HG02943 (cell line): ENCODE results near the gene ARMC7.

Experiments
- ATAC-seq: cut with Tn5 transposase; IDR thresholded peaks from one replicate; pipeline ENCODE4 v1.9.1; 2021; ENCODE audit warnings: mild to moderate bottlenecking, low read depth, moderate library complexity; ENCODE audit not compliant: unreplicated experiment

Gene ARMC7

GRCh38 chr17:75098861-75099260 is 10.9 kb upstream of the ARMC7 start:
- ATAC-seq, result no peak

GRCh38 chr17:75099881-75100595 is 9.7 kb upstream of the ARMC7 start:
- ATAC-seq, result no peak

GRCh38 chr17:75102385-75102821 is 7.4 kb upstream of the ARMC7 start:
- ATAC-seq, result no peak

GRCh38 chr17:75103601-75104554 is 5.9 kb upstream of the ARMC7 start:
- ATAC-seq, result no peak

GRCh38 chr17:75105126-75106080 is 4.4 kb upstream of the ARMC7 start:
- no peak for ATAC-seq

GRCh38 chr17:75108193-75108592 is 1.6 kb upstream of the ARMC7 start:
- no peak for ATAC-seq

- ATAC-seq, result no peak
Observed at GRCh38 chr17:75109046-75109406, 743 bp upstream of the ARMC7 start.

- ATAC-seq, result no peak
Observed at GRCh38 chr17:75110234-75110937, 617 bp downstream of the ARMC7 start.

- ATAC-seq, result no peak
Observed at GRCh38 chr17:75111777-75112335, 2.1 kb downstream of the ARMC7 start.

GRCh38 chr17:75113798-75114551 is 4.2 kb downstream of the ARMC7 start:
- ATAC-seq, result no peak

GRCh38 chr17:75114552-75115314 is 5.0 kb downstream of the ARMC7 start:
- no peak for ATAC-seq

GRCh38 chr17:75115555-75115954 is 5.8 kb downstream of the ARMC7 start:
- ATAC-seq, result no peak

GRCh38 chr17:75116737-75117136 is 7.0 kb downstream of the ARMC7 start:
- no peak for ATAC-seq

- ATAC-seq, result no peak
Observed at GRCh38 chr17:75118307-75118706, 8.5 kb downstream of the ARMC7 start.

GRCh38 chr17:75124041-75124818 is 14.5 kb downstream of the ARMC7 start:
- no peak for ATAC-seq

GRCh38 chr17:75124819-75125162 is 15.0 kb downstream of the ARMC7 start:
- no peak for ATAC-seq

GRCh38 chr17:75125984-75126383 is 16.2 kb downstream of the ARMC7 start:
- no peak for ATAC-seq

- no peak for ATAC-seq
Observed at GRCh38 chr17:75126954-75127353, 17.2 kb downstream of the ARMC7 start.
